Measurements from ENCODE around the gene BST2.

DNA sequence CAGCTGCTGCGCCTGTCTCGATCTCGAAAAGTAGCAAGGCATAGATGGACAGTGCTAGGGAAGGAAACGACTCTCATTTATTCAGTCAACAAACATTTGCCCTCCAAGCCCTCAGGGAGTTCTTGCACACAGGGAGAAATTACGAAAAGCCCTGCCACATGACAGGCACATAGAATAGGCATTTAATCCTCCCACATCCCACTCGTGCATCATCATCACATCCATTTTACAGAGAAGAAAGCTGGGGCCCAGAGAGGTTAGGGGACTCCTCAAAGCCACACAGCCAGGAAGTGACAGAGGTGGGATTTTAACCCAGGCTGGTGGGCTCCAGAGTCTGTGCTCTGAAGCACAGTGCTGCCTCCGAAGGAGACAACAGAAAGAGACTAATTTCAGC lies 31.4 kb upstream of the BST2 start:
- TF ChIP-seq, protein P1, sequence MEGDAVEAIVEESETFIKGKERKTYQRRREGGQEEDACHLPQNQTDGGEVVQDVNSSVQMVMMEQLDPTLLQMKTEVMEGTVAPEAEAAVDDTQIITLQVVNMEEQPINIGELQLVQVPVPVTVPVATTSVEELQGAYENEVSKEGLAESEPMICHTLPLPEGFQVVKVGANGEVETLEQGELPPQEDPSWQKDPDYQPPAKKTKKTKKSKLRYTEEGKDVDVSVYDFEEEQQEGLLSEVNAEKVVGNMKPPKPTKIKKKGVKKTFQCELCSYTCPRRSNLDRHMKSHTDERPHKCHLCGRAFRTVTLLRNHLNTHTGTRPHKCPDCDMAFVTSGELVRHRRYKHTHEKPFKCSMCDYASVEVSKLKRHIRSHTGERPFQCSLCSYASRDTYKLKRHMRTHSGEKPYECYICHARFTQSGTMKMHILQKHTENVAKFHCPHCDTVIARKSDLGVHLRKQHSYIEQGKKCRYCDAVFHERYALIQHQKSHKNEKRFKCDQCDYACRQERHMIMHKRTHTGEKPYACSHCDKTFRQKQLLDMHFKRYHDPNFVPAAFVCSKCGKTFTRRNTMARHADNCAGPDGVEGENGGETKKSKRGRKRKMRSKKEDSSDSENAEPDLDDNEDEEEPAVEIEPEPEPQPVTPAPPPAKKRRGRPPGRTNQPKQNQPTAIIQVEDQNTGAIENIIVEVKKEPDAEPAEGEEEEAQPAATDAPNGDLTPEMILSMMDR (IDR thresholded peaks at IDR 0.05): no peak
- TF ChIP-seq POLR2A (IDR thresholded peaks at IDR 0.05): no peak
